ENCODE data around the gene USO1.

DNA sequence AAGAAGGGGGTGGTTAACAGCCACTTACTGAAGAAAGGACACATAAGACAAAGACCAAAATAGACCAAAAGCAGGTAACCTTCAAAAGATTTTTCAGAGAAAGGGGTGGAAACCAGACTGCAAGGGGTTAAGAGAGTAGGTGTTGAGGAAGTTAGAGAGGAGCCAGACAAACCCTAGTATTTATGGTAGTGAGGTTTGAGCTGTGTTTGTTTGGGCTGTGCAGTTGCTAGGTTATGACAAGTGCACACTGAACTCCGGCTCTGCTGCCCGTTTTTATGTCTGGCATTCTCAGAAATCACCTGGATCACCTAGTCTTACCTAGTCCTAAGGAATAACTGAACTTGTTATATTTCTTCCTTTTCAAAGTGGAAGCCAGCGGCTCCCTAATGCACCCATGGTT lies 28.3 kb upstream of the USO1 start:
- TF ChIP-seq, protein P1, sequence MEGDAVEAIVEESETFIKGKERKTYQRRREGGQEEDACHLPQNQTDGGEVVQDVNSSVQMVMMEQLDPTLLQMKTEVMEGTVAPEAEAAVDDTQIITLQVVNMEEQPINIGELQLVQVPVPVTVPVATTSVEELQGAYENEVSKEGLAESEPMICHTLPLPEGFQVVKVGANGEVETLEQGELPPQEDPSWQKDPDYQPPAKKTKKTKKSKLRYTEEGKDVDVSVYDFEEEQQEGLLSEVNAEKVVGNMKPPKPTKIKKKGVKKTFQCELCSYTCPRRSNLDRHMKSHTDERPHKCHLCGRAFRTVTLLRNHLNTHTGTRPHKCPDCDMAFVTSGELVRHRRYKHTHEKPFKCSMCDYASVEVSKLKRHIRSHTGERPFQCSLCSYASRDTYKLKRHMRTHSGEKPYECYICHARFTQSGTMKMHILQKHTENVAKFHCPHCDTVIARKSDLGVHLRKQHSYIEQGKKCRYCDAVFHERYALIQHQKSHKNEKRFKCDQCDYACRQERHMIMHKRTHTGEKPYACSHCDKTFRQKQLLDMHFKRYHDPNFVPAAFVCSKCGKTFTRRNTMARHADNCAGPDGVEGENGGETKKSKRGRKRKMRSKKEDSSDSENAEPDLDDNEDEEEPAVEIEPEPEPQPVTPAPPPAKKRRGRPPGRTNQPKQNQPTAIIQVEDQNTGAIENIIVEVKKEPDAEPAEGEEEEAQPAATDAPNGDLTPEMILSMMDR (IDR thresholded peaks at IDR 0.05) = no peak
- no peak for TF ChIP-seq POLR2A (IDR thresholded peaks at IDR 0.05; ENCODE audit: low read depth)
- TF ChIP-seq POLR2AphosphoS5 (IDR thresholded peaks at IDR 0.05) = no peak
- no peak for TF ChIP-seq EP300 (IDR thresholded peaks at IDR 0.05)
